GM23248 (cell line): ENCODE measurements around the gene NME3.

ENCODE experiments used
- EZH2 ChIP-seq: fragments of 200-600 bp; sonication (generic); IDR thresholded peaks from 2 replicates; pipeline ENCODE4 v1.6.1; 2018; ENCODE audit warnings: antibody characterized with exemption, mild to moderate bottlenecking; ENCODE audit not compliant: insufficient read depth, poor library complexity, severe bottlenecking
- EZH2phosphoT487 ChIP-seq: fragments of 200-600 bp; sonication (generic); IDR thresholded peaks from 2 replicates; pipeline ENCODE4 v1.6.1; 2018; ENCODE audit warnings: antibody characterized with exemption, moderate library complexity, mild to moderate bottlenecking, low read depth; ENCODE audit not compliant: insufficient read depth

GRCh38 chr16:1786242-1787055, 15.1 kb upstream of the NME3 start:
- no peak for TF ChIP-seq EZH2
- TF ChIP-seq EZH2phosphoT487 = no peak
